Fibroblast of lung (primary cell): Measurements from ENCODE around the gene GPS1. TPM values are rescaled to one million over a fixed set of nuclear protein-coding genes. Genes with fewer than 3 reads are reported as not detected.

Experiments used
- DNase-seq, 2 donors: peaks; one replicate each; pipeline versions ENCODE4 v3.0.0 to v3.0.0-alpha.2; 2010; ENCODE audit warnings: low read depth in 2 of 2
- H2AFZ ChIP-seq: 2 replicates; pipeline ENCODE4 v1.5.1; 2012; ENCODE audit warnings: low read length, control low read depth, inconsistent platforms
- H3K27ac ChIP-seq: 2 replicates; pipeline ENCODE4 v1.5.1; 2011; ENCODE audit warnings: low read length, control low read depth; ENCODE audit not compliant: insufficient read depth
- H3K27me3 ChIP-seq: 2 replicates; pipeline ENCODE4 v1.5.1; 2011; ENCODE audit warnings: mild to moderate bottlenecking, low read length; ENCODE audit not compliant: control insufficient read depth, insufficient read depth
- H3K36me3 ChIP-seq: 2 replicates; pipeline ENCODE4 v1.5.1; 2011; ENCODE audit warnings: low read length; ENCODE audit not compliant: control insufficient read depth, insufficient read depth
- H3K4me1 ChIP-seq: 2 replicates; pipeline ENCODE4 v1.5.1; 2011; ENCODE audit warnings: low read length; ENCODE audit not compliant: control insufficient read depth, insufficient read depth; ENCODE audit errors: extremely low read depth
- H3K4me2 ChIP-seq: 2 replicates; pipeline ENCODE4 v1.5.1; 2011; ENCODE audit warnings: low read length, control low read depth; ENCODE audit not compliant: insufficient read depth; ENCODE audit errors: extremely low read depth
- H3K4me3 ChIP-seq, 4 experiments: fragments of 200-600 bp in 1 of 4; sonication (generic) in 1 of 4; replicated peaks in 1 of 4; 2 replicates each; pipeline ENCODE4 v1.5.1; 2011 to 2016; ENCODE audit warnings: low read length in 4 of 4, low read depth in 3 of 4, mild to moderate bottlenecking in 3 of 4, control low read depth in 2 of 4, inconsistent platforms in 1 of 4, mixed read lengths in 1 of 4; ENCODE audit not compliant: insufficient read depth in 1 of 4; ENCODE audit errors: control extremely low read depth in 1 of 4
- H3K79me2 ChIP-seq: 2 replicates; pipeline ENCODE4 v1.5.1; 2012; ENCODE audit warnings: mild to moderate bottlenecking, low read length, inconsistent platforms; ENCODE audit not compliant: control insufficient read depth, insufficient read depth
- H3K9ac ChIP-seq: 2 replicates; pipeline ENCODE4 v1.5.1; 2011; ENCODE audit warnings: mild to moderate bottlenecking, low read length, control low read depth; ENCODE audit not compliant: insufficient read depth
- H3K9me3 ChIP-seq: 2 replicates; pipeline ENCODE4 v1.5.1; 2012; ENCODE audit warnings: low read depth, low read length; ENCODE audit not compliant: control insufficient read depth, insufficient read depth
- H4K20me1 ChIP-seq: 2 replicates; pipeline ENCODE4 v1.5.1; 2011; ENCODE audit warnings: low read length; ENCODE audit not compliant: control insufficient read depth, insufficient read depth; ENCODE audit errors: extremely low read depth
- CTCF ChIP-seq, 2 donors: IDR thresholded peaks in 1 of 2; conservative IDR thresholded peaks in 1 of 2; 1 replicate in 1 of 2; 2 replicates in 1 of 2; pipeline ENCODE4 v1.5.1; 2011 to 2012; ENCODE audit warnings: low read length in 2 of 2, control low read depth in 1 of 2, inconsistent platforms in 1 of 2, low read depth in 1 of 2, mild to moderate bottlenecking in 1 of 2
- EZH2 ChIP-seq: IDR thresholded peaks from 2 replicates; pipeline ENCODE4 v1.5.1; 2012; ENCODE audit warnings: low read length, control low read depth, mild to moderate bottlenecking; ENCODE audit errors: missing control alignments
- polyA plus RNA-seq, 2 donors: library from polyadenylated mRNA; depleted of rRNA in 1 of 2; stranded (reverse) in 1 of 2; unstranded in 1 of 2; fragments of >200 nt; gene quantifications; 2 replicates each; pipeline ENCODE4 v1.2.1, GENCODE V29; 2011 to 2012; ENCODE audit warnings: missing spikeins in 1 of 2
- total RNA-seq: library from RNA; depleted of rRNA; stranded (reverse); fragments of >200 nt; gene quantifications from 2 replicates; pipeline ENCODE4 v1.2.1, GENCODE V29; 2014

The GPS1 gene
- total and polyA plus RNA-seq, 2 donors (not counting 1 experiment from before 2014, with no cell fraction given) = 53.3 to 76.6 TPM

DNA sequence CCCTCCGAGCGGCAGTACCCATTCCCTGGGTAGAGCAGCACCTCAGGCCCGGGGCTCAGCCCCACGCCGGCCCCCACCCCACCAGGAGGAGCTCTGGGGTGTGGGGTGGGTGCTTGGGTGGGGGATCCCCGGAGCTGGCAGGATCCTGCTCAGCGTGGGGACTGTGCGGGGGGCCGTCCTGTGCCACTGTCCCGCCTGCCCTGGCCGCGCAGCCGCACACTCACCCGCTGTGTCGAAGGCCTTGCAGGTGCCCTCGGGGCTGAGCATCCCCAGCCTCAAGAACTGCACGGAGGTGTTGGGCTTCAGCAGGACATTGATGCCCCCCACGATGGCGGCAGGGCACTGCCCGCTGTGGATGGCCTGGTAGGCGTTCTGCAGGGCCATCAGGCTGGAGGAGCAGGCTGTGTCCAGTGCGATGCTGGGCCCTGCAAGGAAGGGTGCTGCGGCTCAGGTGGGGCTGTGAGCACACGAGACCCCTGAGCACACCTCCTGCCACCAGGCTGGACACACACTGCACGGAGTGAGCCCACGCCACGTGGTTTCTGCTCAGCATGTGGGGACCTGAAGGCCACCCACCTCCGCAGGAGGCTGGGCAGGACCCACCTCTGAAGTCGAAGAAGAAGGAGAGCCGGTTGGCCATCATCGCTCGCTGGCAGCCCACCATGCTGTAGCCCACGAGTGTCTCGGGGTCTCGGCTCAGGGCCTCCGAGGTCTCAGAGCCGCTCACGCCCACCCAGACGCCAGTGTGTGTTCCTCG lies 41.5 kb downstream of the GPS1 start:
- Histone ChIP-seq H3K4me1 (peaks cover 8% of the 10 kb centered on the region), H3K4me2 (no peak overlapping the region), H3K36me3 (peaks cover 66% of the 10 kb centered on the region), H3K27me3 (no peaks in the 10 kb centered on the region), H2AFZ (no peak overlapping the region), H3K9me3 (no peaks in the 10 kb centered on the region), H3K4me3 (no peak overlapping the region), H3K9ac (peak overlapping the region; percentile 7), H3K79me2 (peaks cover 51% of the 10 kb centered on the region), H3K27ac (no peak overlapping the region), H4K20me1 (peaks cover 1% of the 10 kb centered on the region)
- no peak for DNase-seq
- TF ChIP-seq CTCF (conservative IDR thresholded peaks at IDR 0.05 in 1 of 2, IDR thresholded peaks at IDR 0.05 in 1 of 2; ENCODE audit: low read depth in 1 of 2, low read length in 2 of 2) = no peak
- TF ChIP-seq EZH2 = no peak

GRCh38 chr17:82094931-82095776 lies 43.5 kb downstream of the GPS1 start:
- Histone ChIP-seq H3K4me3 (peak overlapping the region in 3 of 4 experiments; percentile 81 to 83 (median 83)), H3K4me2 (peak overlapping the region; percentile 95), H3K9me3 (no peaks in the 10 kb centered on the region), H3K27ac (peak overlapping the region; percentile 20), H3K4me1 (peaks cover 14% of the 10 kb centered on the region), H3K36me3 (peaks cover 49% of the 10 kb centered on the region), H2AFZ (no peak overlapping the region), H3K9ac (no peak overlapping the region), H3K27me3 (no peaks in the 10 kb centered on the region), H4K20me1 (peaks cover 1% of the 10 kb centered on the region), H3K79me2 (peaks cover 51% of the 10 kb centered on the region)
- DNase-seq = no peak
- no peak for TF ChIP-seq CTCF (conservative IDR thresholded peaks at IDR 0.05 in 1 of 2, IDR thresholded peaks at IDR 0.05 in 1 of 2; ENCODE audit: low read depth in 1 of 2, low read length in 2 of 2)
- no peak for TF ChIP-seq EZH2
